HG03196 (cell line): ENCODE results near the gene CNDP1.

ENCODE experiments used
- ATAC-seq: cut with Tn5 transposase; IDR thresholded peaks from one replicate; pipeline ENCODE4 v1.9.1; 2021; ENCODE audit not compliant: unreplicated experiment

Gene CNDP1

GRCh38 chr18:74617486-74617885 lies 83.2 kb downstream of the CNDP1 start:
- ATAC-seq: no peak

- ATAC-seq: no peak
Measured at GRCh38 chr18:74622072-74622471, 87.8 kb downstream of the CNDP1 start.

- ATAC-seq: no peak
Measured at GRCh38 chr18:74623047-74623816, 88.9 kb downstream of the CNDP1 start.

- no peak for ATAC-seq
Measured at GRCh38 chr18:74624466-74624865, 90.2 kb downstream of the CNDP1 start.

GRCh38 chr18:74625157-74625556 lies 90.9 kb downstream of the CNDP1 start:
- ATAC-seq: no peak

- no peak for ATAC-seq
Measured at GRCh38 chr18:74626049-74626874, 92.0 kb downstream of the CNDP1 start.

- no peak for ATAC-seq
Measured at GRCh38 chr18:74630804-74631203, 96.5 kb downstream of the CNDP1 start.

- no peak for ATAC-seq
Measured at GRCh38 chr18:74631212-74631611, 96.9 kb downstream of the CNDP1 start.

GRCh38 chr18:74631623-74632350 lies 97.5 kb downstream of the CNDP1 start:
- no peak for ATAC-seq

- ATAC-seq: no peak
Measured at GRCh38 chr18:74632351-74632679, 98.0 kb downstream of the CNDP1 start.

- no peak for ATAC-seq
Measured at GRCh38 chr18:74632856-74633255, 98.6 kb downstream of the CNDP1 start.

- no peak for ATAC-seq
Measured at GRCh38 chr18:74633652-74634352, 99.5 kb downstream of the CNDP1 start.

- ATAC-seq: no peak
Measured at GRCh38 chr18:74635224-74635975, 101.1 kb downstream of the CNDP1 start.
